ENCODE data around the gene UBE2I.
A peak's percentile ranks its signal among the peaks of the same experiment; 100 is the strongest.

Gene UBE2I

GRCh38 chr16:1349951-1350350 lies 40.5 kb downstream of the UBE2I start:
- ChIA-PET POLR2A (ENCODE audit: low non-redundant PET) (no interaction called here), CTCF (no interaction called here)
- TF ChIP-seq CTCF (conservative IDR thresholded peaks at IDR 0.05; ENCODE audit: low read depth): no peak
- no peak for DNase-seq (ENCODE audit: low spot score)
- no peak overlapping the region for H3K27ac ChIP-seq

- no peak for DNase-seq (ENCODE audit: low spot score)
- peak overlapping the region; percentile 66 for H3K27ac ChIP-seq
- no peak for TF ChIP-seq CTCF (conservative IDR thresholded peaks at IDR 0.05; ENCODE audit: low read depth)
- POLR2A ChIA-PET (ENCODE audit: low non-redundant PET): no interaction called here
- CTCF ChIA-PET: no interaction called here
Observed at GRCh38 chr16:1350691-1351090, 41.3 kb downstream of the UBE2I start.

GRCh38 chr16:1351215-1351581 lies 41.8 kb downstream of the UBE2I start:
- DNase-seq (ENCODE audit: low spot score): no peak
- no peak for TF ChIP-seq CTCF (conservative IDR thresholded peaks at IDR 0.05; ENCODE audit: low read depth)
- peak overlapping the region; percentile 66 for H3K27ac ChIP-seq
- CTCF ChIA-PET: no interaction called here
- POLR2A ChIA-PET (ENCODE audit: low non-redundant PET): no interaction called here

- ChIA-PET CTCF (no interaction called here), POLR2A (ENCODE audit: low non-redundant PET) (no interaction called here)
- DNase-seq (ENCODE audit: low spot score): peak; percentile 71
- no peak for TF ChIP-seq CTCF (conservative IDR thresholded peaks at IDR 0.05; ENCODE audit: low read depth)
- peak within 1 kb of the TSS; percentile 66 for H3K27ac ChIP-seq
Observed at GRCh38 chr16:1351582-1352362, 42.3 kb downstream of the UBE2I start, which contains the start of the genes GNPTG and TSR3. GNPTG (plus strand) TSS chr16:1351931; CDS start chr16:1351966, 35 bp downstream. TSR3 (minus strand) TSS chr16:1351878; CDS start chr16:1351804, 74 bp downstream.

- POLR2A ChIA-PET (ENCODE audit: low non-redundant PET): no interaction called here
- CTCF ChIA-PET: no interaction called here
- TF ChIP-seq CTCF (conservative IDR thresholded peaks at IDR 0.05; ENCODE audit: low read depth): no peak
- DNase-seq (ENCODE audit: low spot score): no peak
- no peak overlapping the region for H3K27ac ChIP-seq
Observed at GRCh38 chr16:1354815-1355540, 45.5 kb downstream of the UBE2I start.

GRCh38 chr16:1355591-1355990 lies 46.2 kb downstream of the UBE2I start:
- TF ChIP-seq CTCF (conservative IDR thresholded peaks at IDR 0.05; ENCODE audit: low read depth): no peak
- DNase-seq (ENCODE audit: low spot score): no peak
- no peak overlapping the region for H3K27ac ChIP-seq
- ChIA-PET CTCF (no interaction called here), POLR2A (ENCODE audit: low non-redundant PET) (interaction anchor here (0.5 kb wide), 1 partner anchor 9 kb away, joined by 3 read pairs; no protein-coding TSS in a partner anchor)
